IMR-90 (cell line): ENCODE data around the gene TRIM71.

Source experiments
- BHLHE40 ChIP-seq: fragments of 150-350 bp; IDR thresholded peaks from 2 replicates; pipeline ENCODE4 v1.6.1; 2016; ENCODE audit warnings: mild to moderate bottlenecking, low read depth, low read length
- CEBPB ChIP-seq: IDR thresholded peaks from 2 replicates; pipeline ENCODE4 v1.6.1; 2012; ENCODE audit warnings: low read depth, low read length, improper control_type of control experiment
- FOS ChIP-seq: fragments of 150-350 bp; IDR thresholded peaks from 2 replicates; pipeline ENCODE4 v1.6.1; 2016; ENCODE audit warnings: low read depth, low read length
- MAFK ChIP-seq: IDR thresholded peaks from 2 replicates; pipeline ENCODE4 v1.6.1; 2012; ENCODE audit warnings: low read depth, low read length, improper control_type of control experiment
- MAZ ChIP-seq: IDR thresholded peaks from 2 replicates; pipeline ENCODE4 v1.6.1; 2012; ENCODE audit warnings: low read depth, mild to moderate bottlenecking, low read length, improper control_type of control experiment, moderate library complexity, borderline replicate concordance
- MXI1 ChIP-seq: IDR thresholded peaks from 2 replicates; pipeline ENCODE4 v1.6.1; 2012; ENCODE audit warnings: low read depth, mild to moderate bottlenecking, low read length, moderate library complexity, borderline replicate concordance
- POLR2A ChIP-seq: IDR thresholded peaks from 2 replicates; pipeline ENCODE4 v1.6.1; 2012; ENCODE audit warnings: mild to moderate bottlenecking, low read depth, low read length
- RAD21 ChIP-seq: IDR thresholded peaks from 2 replicates; pipeline ENCODE4 v1.6.1; 2012; ENCODE audit warnings: low read length, improper control_type of control experiment
- RCOR1 ChIP-seq: IDR thresholded peaks from 2 replicates; pipeline ENCODE4 v1.6.1; 2012; ENCODE audit warnings: mild to moderate bottlenecking, low read length, improper control_type of control experiment; ENCODE audit not compliant: insufficient replicate concordance
- RFX5 ChIP-seq: IDR thresholded peaks from 2 replicates; pipeline ENCODE4 v1.8.0; 2012; ENCODE audit warnings: low read depth, mild to moderate bottlenecking, low read length, moderate library complexity
- SMC3 ChIP-seq: fragments of 150-350 bp; IDR thresholded peaks from 2 replicates; pipeline ENCODE4 v1.6.1; 2016; ENCODE audit warnings: low read depth, mild to moderate bottlenecking, antibody characterized with exemption, low read length, moderate library complexity
- USF2 ChIP-seq: fragments of 150-350 bp; IDR thresholded peaks from 2 replicates; pipeline ENCODE4 v1.6.1; 2017; ENCODE audit warnings: mild to moderate bottlenecking, antibody characterized with exemption, low read length, low read depth
- TF ChIP-seq, protein P1 (sequence below): conservative IDR thresholded peaks from 2 replicates; pipeline ENCODE4 v1.5.1; 2012; ENCODE audit warnings: mild to moderate bottlenecking, low read depth, low read length, improper control_type of control experiment

- TF ChIP-seq SMC3 (no peak), RAD21 (no peak), POLR2A (no peak), USF2 (no peak), BHLHE40 (no peak), CEBPB (no peak), RFX5 (no peak), MAFK (no peak), FOS (no peak), MAZ (no peak), MXI1 (no peak), RCOR1 (no peak)
- TF ChIP-seq, protein P1, sequence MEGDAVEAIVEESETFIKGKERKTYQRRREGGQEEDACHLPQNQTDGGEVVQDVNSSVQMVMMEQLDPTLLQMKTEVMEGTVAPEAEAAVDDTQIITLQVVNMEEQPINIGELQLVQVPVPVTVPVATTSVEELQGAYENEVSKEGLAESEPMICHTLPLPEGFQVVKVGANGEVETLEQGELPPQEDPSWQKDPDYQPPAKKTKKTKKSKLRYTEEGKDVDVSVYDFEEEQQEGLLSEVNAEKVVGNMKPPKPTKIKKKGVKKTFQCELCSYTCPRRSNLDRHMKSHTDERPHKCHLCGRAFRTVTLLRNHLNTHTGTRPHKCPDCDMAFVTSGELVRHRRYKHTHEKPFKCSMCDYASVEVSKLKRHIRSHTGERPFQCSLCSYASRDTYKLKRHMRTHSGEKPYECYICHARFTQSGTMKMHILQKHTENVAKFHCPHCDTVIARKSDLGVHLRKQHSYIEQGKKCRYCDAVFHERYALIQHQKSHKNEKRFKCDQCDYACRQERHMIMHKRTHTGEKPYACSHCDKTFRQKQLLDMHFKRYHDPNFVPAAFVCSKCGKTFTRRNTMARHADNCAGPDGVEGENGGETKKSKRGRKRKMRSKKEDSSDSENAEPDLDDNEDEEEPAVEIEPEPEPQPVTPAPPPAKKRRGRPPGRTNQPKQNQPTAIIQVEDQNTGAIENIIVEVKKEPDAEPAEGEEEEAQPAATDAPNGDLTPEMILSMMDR = no peak
These were observed 55.8 kb downstream of the TRIM71 start for GRCh38 chr3:32873531-32874130.
